Sigmoid colon (tissue), 3 donors: ENCODE results near the gene DUSP21.

Experiments
- CTCF ChIP-seq, 4 experiments: fragments of 450-650 bp in 3 of 4; fragments of 200-600 bp in 1 of 4; IDR thresholded peaks; one replicate each; pipeline ENCODE4 v1.5.1; 2016 to 2019; ENCODE audit warnings: antibody characterized with exemption in 4 of 4, mild to moderate bottlenecking in 3 of 4, moderate library complexity in 2 of 4
- POLR2A ChIP-seq, 2 donors: fragments of 450-650 bp; IDR thresholded peaks; one replicate each; pipeline ENCODE4 v1.6.1; 2016; ENCODE audit warnings: antibody characterized with exemption in 2 of 2, mild to moderate bottlenecking in 2 of 2, moderate library complexity in 2 of 2

DNA sequence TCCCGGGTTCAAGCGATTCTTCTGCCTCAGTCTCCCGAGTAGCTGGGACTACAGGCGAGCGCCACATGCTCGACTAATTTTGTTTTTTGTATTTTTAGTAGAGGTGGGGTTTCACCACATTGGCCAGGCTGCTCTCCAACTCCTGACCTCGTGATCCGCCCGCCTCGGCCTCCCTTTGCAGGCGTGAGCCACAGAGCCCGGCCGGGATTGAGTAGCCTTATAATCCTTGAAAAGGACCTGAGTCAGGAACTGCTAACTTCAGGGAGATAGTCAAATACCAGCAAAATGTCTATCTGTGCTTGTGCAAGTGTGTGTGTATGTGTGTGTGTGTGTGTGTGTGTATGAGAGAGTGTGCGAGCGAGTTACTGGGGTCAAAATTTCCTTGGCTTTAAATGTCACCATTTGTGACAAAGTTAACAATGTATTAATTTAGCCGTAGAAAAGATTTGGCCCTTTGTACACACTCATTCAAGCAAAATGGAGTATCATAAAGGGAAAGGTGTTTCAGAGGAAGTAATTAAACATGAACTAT lies 27.4 kb downstream of the DUSP21 start:
- no peak for TF ChIP-seq CTCF (IDR thresholded peaks at IDR 0.05)
- TF ChIP-seq POLR2A (IDR thresholded peaks at IDR 0.05) = no peak
